ENCODE measurements around the gene ADAD1. TPM values are rescaled to one million over a fixed set of nuclear protein-coding genes. Genes with fewer than 3 reads are reported as not detected.
"Not testable (repeated sequence)": the region's sequence is repeated elsewhere in the genome, so short reads cannot be mapped to it uniquely, and the experiment has no call there.

Gene ADAD1
- total RNA-seq, 3 donors from 2014 or later = not detected

- TF ChIP-seq CTCF (IDR thresholded peaks at IDR 0.05) = no peak
- Histone ChIP-seq H3K9me3 (no peaks in the 10 kb centered on the region), H3K4me3 (no peak overlapping the region), H3K4me1 (ENCODE audit: low read depth) (no peaks in the 10 kb centered on the region), H3K36me3 (ENCODE audit: low read depth) (peaks cover 4% of the 10 kb centered on the region)
- ATAC-seq (no peak), DNase-seq (no peak)
- intact Hi-C loops (cut with DNase I, micrococcal nuclease) = no loop called here
These were observed 32.8 kb upstream of the ADAD1 start for GRCh38 chr4:122346036-122346435.

- DNase-seq (no peak), ATAC-seq (no peak)
- Histone ChIP-seq H3K36me3 (ENCODE audit: low read depth) (peaks cover 4% of the 10 kb centered on the region), H3K4me3 (no peak overlapping the region), H3K4me1 (ENCODE audit: low read depth) (no peaks in the 10 kb centered on the region), H3K9me3 (no peaks in the 10 kb centered on the region)
- intact Hi-C loops (cut with DNase I, micrococcal nuclease) = no loop called here
- TF ChIP-seq CTCF (IDR thresholded peaks at IDR 0.05) = no peak
These were observed 32.3 kb upstream of the ADAD1 start for GRCh38 chr4:122346503-122346902.

- Histone ChIP-seq H3K36me3 (ENCODE audit: low read depth) (peaks cover 10% of the 10 kb centered on the region), H3K4me1 (ENCODE audit: low read depth) (no peaks in the 10 kb centered on the region), H3K9me3 (no peaks in the 10 kb centered on the region), H3K4me3 (no peak overlapping the region)
- no peak for DNase-seq
- intact Hi-C loops (cut with DNase I, micrococcal nuclease) = no loop called here
- TF ChIP-seq CTCF (IDR thresholded peaks at IDR 0.05) = no peak
- no peak for ATAC-seq
These were observed 22.4 kb upstream of the ADAD1 start for GRCh38 chr4:122356317-122356808.

GRCh38 chr4:122360754-122361153, 18.1 kb upstream of the ADAD1 start:
- DNase-seq (no peak), ATAC-seq (no peak)
- Histone ChIP-seq H3K36me3 (ENCODE audit: low read depth) (peaks cover 10% of the 10 kb centered on the region), H3K4me1 (ENCODE audit: low read depth) (no peaks in the 10 kb centered on the region), H3K4me3 (no peak overlapping the region), H3K9me3 (peaks cover 6% of the 10 kb centered on the region)
- intact Hi-C loops (cut with DNase I, micrococcal nuclease) = no loop called here
- TF ChIP-seq CTCF (IDR thresholded peaks at IDR 0.05) = no peak

- no peak for TF ChIP-seq CTCF (IDR thresholded peaks at IDR 0.05)
- intact Hi-C loops (cut with DNase I, micrococcal nuclease) = no loop called here
- no peaks in the 10 kb centered on the region for H3K4me1 ChIP-seq (ENCODE audit: low read depth)
- DNase-seq (peak; percentile 25 to 55 (median 40)), ATAC-seq (peak; percentile 49)
- no peak overlapping the region for H3K4me3 ChIP-seq
- peaks cover 8% of the 10 kb centered on the region for H3K36me3 ChIP-seq (ENCODE audit: low read depth)
- H3K9me3 ChIP-seq = peaks cover 13% of the 10 kb centered on the region
These were observed 14.0 kb upstream of the ADAD1 start for GRCh38 chr4:122364700-122365404.

GRCh38 chr4:122368786-122369185, 10.0 kb upstream of the ADAD1 start:
- peaks cover 13% of the 10 kb centered on the region for H3K9me3 ChIP-seq
- H3K36me3 ChIP-seq (ENCODE audit: low read depth); intact Hi-C loops (cut with DNase I, micrococcal nuclease): not testable (repeated sequence)

More at GRCh38 chr4:122368786-122369185, 10.0 kb upstream of the ADAD1 start:
- ATAC-seq; H3K4me3 ChIP-seq; H3K4me1 ChIP-seq (ENCODE audit: low read depth); DNase-seq: not testable (repeated sequence)

Data from mucosa of descending colon (tissue), 3 donors.